ENCODE data around the gene RIN1.
A peak's percentile ranks its signal among the peaks of the same experiment; 100 is the strongest.

RIN1 gene

GRCh38 chr11:66332371-66333219 is 3.6 kb downstream of the RIN1 start:
- Histone ChIP-seq H2BK5ac (ENCODE audit: low read length) (no peak overlapping the region), H3K4me1 (ENCODE audit: control insufficient read depth in 2 of 2, insufficient read depth in 1 of 2, low read depth in 1 of 2, low read length in 2 of 2) (peaks cover 18 to 34% of the 10 kb centered on the region in 2 donors), H4K8ac (ENCODE audit: low read depth, low read length) (peak overlapping the region; percentile 92), H3K4me2 (ENCODE audit: insufficient read depth, low read length, poor library complexity, severe bottlenecking) (no peak overlapping the region), H3K36me3 (replicated peaks in 1 of 2; ENCODE audit: control insufficient read depth in 2 of 2, insufficient read depth in 2 of 2, low read length in 2 of 2) (peaks cover 3 to 4% of the 10 kb centered on the region in 2 donors), H3K14ac (ENCODE audit: low read length) (no peak overlapping the region), H3K4ac (ENCODE audit: low read length) (no peak overlapping the region), H2AK5ac (ENCODE audit: low read depth, low read length) (no peak overlapping the region), H3K9ac (ENCODE audit: low read depth, low read length, poor library complexity) (no peak overlapping the region), H2BK12ac (ENCODE audit: low read length) (no peak overlapping the region), H3K79me1 (ENCODE audit: low read depth, low read length) (peaks cover 4% of the 10 kb centered on the region), H2BK120ac (ENCODE audit: low read depth, low read length) (no peak overlapping the region), H3K27ac (replicated peaks; ENCODE audit: low read length) (no peak overlapping the region), H2AFZ (ENCODE audit: low read length) (no peak overlapping the region), H3K9me3 (replicated peaks in 1 of 2; ENCODE audit: control insufficient read depth in 2 of 2, insufficient read depth in 1 of 2, low read depth in 1 of 2, low read length in 2 of 2) (no peaks in the 10 kb centered on the region), H3K27me3 (ENCODE audit: control insufficient read depth in 3 of 3, insufficient read depth in 3 of 3, low read depth in 1 of 3, low read length in 3 of 3) (no peaks in the 10 kb centered on the region), H4K91ac (ENCODE audit: low read depth, low read length, poor library complexity) (no peak overlapping the region), H3K23ac (ENCODE audit: low read depth, low read length, poor library complexity) (no peak overlapping the region), H2BK15ac (ENCODE audit: low read length) (peak overlapping the region; percentile 7), H3K4me3 (ENCODE audit: low read length in 2 of 2) (no peak overlapping the region), H3K18ac (ENCODE audit: low read length) (no peak overlapping the region)
- DNase-seq (ENCODE audit: low spot score), result no peak
- WGBS, 2 donors (ENCODE audit: extremely low coverage in 2 of 2, insufficient read length in 2 of 2, insufficient replicate concordance in 1 of 2), result no CpG with 5 or more reads among the region's 18 CpGs

GRCh38 chr11:66331542-66332370 is 4.5 kb downstream of the RIN1 start:
- H2BK15ac ChIP-seq (ENCODE audit: low read length), result peak overlapping the region; percentile 45
- no peak overlapping the region for H4K91ac ChIP-seq (ENCODE audit: low read depth, low read length, poor library complexity)
- no peak overlapping the region for H2BK5ac ChIP-seq (ENCODE audit: low read length)
- no peak for DNase-seq (ENCODE audit: low spot score)
- no peaks in the 10 kb centered on the region for H3K9me3 ChIP-seq (replicated peaks in 1 of 2; ENCODE audit: control insufficient read depth in 2 of 2, insufficient read depth in 1 of 2, low read depth in 1 of 2, low read length in 2 of 2)
- whole genome bisulfite sequencing, 2 donors (ENCODE audit: extremely low coverage in 2 of 2, insufficient read length in 2 of 2, insufficient replicate concordance in 1 of 2), result no CpG with 5 or more reads among the region's 12 CpGs
- peaks cover 4% of the 10 kb centered on the region for H3K79me1 ChIP-seq (ENCODE audit: low read depth, low read length)
- no peaks in the 10 kb centered on the region for H3K36me3 ChIP-seq (replicated peaks in 1 of 2; ENCODE audit: control insufficient read depth in 2 of 2, insufficient read depth in 2 of 2, low read length in 2 of 2)
- H2BK120ac ChIP-seq (ENCODE audit: low read depth, low read length), result no peak overlapping the region
- no peak overlapping the region for H4K8ac ChIP-seq (ENCODE audit: low read depth, low read length)
- no peak overlapping the region for H3K4ac ChIP-seq (ENCODE audit: low read length)
- H2AK5ac ChIP-seq (ENCODE audit: low read depth, low read length), result peak overlapping the region; percentile 58
- H3K18ac ChIP-seq (ENCODE audit: low read length), result no peak overlapping the region
- no peak overlapping the region for H3K4me3 ChIP-seq (ENCODE audit: low read length in 2 of 2)
- no peak overlapping the region for H2BK12ac ChIP-seq (ENCODE audit: low read length)
- H3K4me1 ChIP-seq (ENCODE audit: control insufficient read depth in 2 of 2, insufficient read depth in 1 of 2, low read depth in 1 of 2, low read length in 2 of 2), result peaks cover 18 to 34% of the 10 kb centered on the region in 2 donors
- H2AFZ ChIP-seq (ENCODE audit: low read length), result no peak overlapping the region
- no peak overlapping the region for H3K9ac ChIP-seq (ENCODE audit: low read depth, low read length, poor library complexity)
- no peaks in the 10 kb centered on the region for H3K27me3 ChIP-seq (ENCODE audit: control insufficient read depth in 3 of 3, insufficient read depth in 3 of 3, low read depth in 1 of 3, low read length in 3 of 3)
- H3K27ac ChIP-seq (replicated peaks; ENCODE audit: low read length), result no peak overlapping the region
- no peak overlapping the region for H3K23ac ChIP-seq (ENCODE audit: low read depth, low read length, poor library complexity)
- H3K4me2 ChIP-seq (ENCODE audit: insufficient read depth, low read length, poor library complexity, severe bottlenecking), result no peak overlapping the region
- no peak overlapping the region for H3K14ac ChIP-seq (ENCODE audit: low read length)

- no peak overlapping the region for H2BK5ac ChIP-seq (ENCODE audit: low read length)
- H3K9ac ChIP-seq (ENCODE audit: low read depth, low read length, poor library complexity), result no peak overlapping the region
- H3K36me3 ChIP-seq (replicated peaks in 1 of 2; ENCODE audit: control insufficient read depth in 2 of 2, insufficient read depth in 2 of 2, low read length in 2 of 2), result no peaks in the 10 kb centered on the region
- H2BK120ac ChIP-seq (ENCODE audit: low read depth, low read length), result no peak overlapping the region
- no peak overlapping the region for H3K27ac ChIP-seq (replicated peaks; ENCODE audit: low read length)
- peaks cover 17 to 34% of the 10 kb centered on the region in 2 donors for H3K4me1 ChIP-seq (ENCODE audit: control insufficient read depth in 2 of 2, insufficient read depth in 1 of 2, low read depth in 1 of 2, low read length in 2 of 2)
- H3K4me3 ChIP-seq (ENCODE audit: low read length in 2 of 2), result no peak overlapping the region
- no peak overlapping the region for H4K91ac ChIP-seq (ENCODE audit: low read depth, low read length, poor library complexity)
- H3K23ac ChIP-seq (ENCODE audit: low read depth, low read length, poor library complexity), result no peak overlapping the region
- H3K27me3 ChIP-seq (ENCODE audit: control insufficient read depth in 3 of 3, insufficient read depth in 3 of 3, low read depth in 1 of 3, low read length in 3 of 3), result no peaks in the 10 kb centered on the region
- H2BK12ac ChIP-seq (ENCODE audit: low read length), result no peak overlapping the region
- no peak for DNase-seq (ENCODE audit: low spot score)
- H3K14ac ChIP-seq (ENCODE audit: low read length), result no peak overlapping the region
- no peak overlapping the region for H2BK15ac ChIP-seq (ENCODE audit: low read length)
- H3K4ac ChIP-seq (ENCODE audit: low read length), result no peak overlapping the region
- H2AFZ ChIP-seq (ENCODE audit: low read length), result no peak overlapping the region
- WGBS, 2 donors (ENCODE audit: extremely low coverage in 2 of 2, insufficient read length in 2 of 2, insufficient replicate concordance in 1 of 2), result no CpG with 5 or more reads among the region's 10 CpGs
- no peak overlapping the region for H2AK5ac ChIP-seq (ENCODE audit: low read depth, low read length)
- H3K79me1 ChIP-seq (ENCODE audit: low read depth, low read length), result peaks cover 4% of the 10 kb centered on the region
- H4K8ac ChIP-seq (ENCODE audit: low read depth, low read length), result no peak overlapping the region
- no peaks in the 10 kb centered on the region for H3K9me3 ChIP-seq (replicated peaks in 1 of 2; ENCODE audit: control insufficient read depth in 2 of 2, insufficient read depth in 1 of 2, low read depth in 1 of 2, low read length in 2 of 2)
- H3K18ac ChIP-seq (ENCODE audit: low read length), result no peak overlapping the region
- no peak overlapping the region for H3K4me2 ChIP-seq (ENCODE audit: insufficient read depth, low read length, poor library complexity, severe bottlenecking)
Measured at GRCh38 chr11:66330931-66331330, 5.3 kb downstream of the RIN1 start.

GRCh38 chr11:66329165-66329673 is 7.0 kb downstream of the RIN1 start:
- H2AFZ ChIP-seq (ENCODE audit: low read length), result no peak overlapping the region
- H2AK5ac ChIP-seq (ENCODE audit: low read depth, low read length), result no peak overlapping the region
- H3K4me3 ChIP-seq (ENCODE audit: low read length in 2 of 2), result no peak overlapping the region

More at GRCh38 chr11:66329165-66329673, 7.0 kb downstream of the RIN1 start:
- Histone ChIP-seq H3K18ac (ENCODE audit: low read length) (no peak overlapping the region), H3K79me1 (ENCODE audit: low read depth, low read length) (peaks cover under 1% of the 10 kb centered on the region), H3K9me3 (replicated peaks in 1 of 2; ENCODE audit: control insufficient read depth in 2 of 2, insufficient read depth in 1 of 2, low read depth in 1 of 2, low read length in 2 of 2) (no peaks in the 10 kb centered on the region), H3K27me3 (ENCODE audit: control insufficient read depth in 3 of 3, insufficient read depth in 3 of 3, low read depth in 1 of 3, low read length in 3 of 3) (no peaks in the 10 kb centered on the region), H3K4me1 (ENCODE audit: control insufficient read depth in 2 of 2, insufficient read depth in 1 of 2, low read depth in 1 of 2, low read length in 2 of 2) (peaks cover 19 to 40% of the 10 kb centered on the region in 2 donors), H2BK12ac (ENCODE audit: low read length) (no peak overlapping the region), H2BK5ac (ENCODE audit: low read length) (no peak overlapping the region), H4K91ac (ENCODE audit: low read depth, low read length, poor library complexity) (no peak overlapping the region), H2BK15ac (ENCODE audit: low read length) (no peak overlapping the region), H3K36me3 (replicated peaks in 1 of 2; ENCODE audit: control insufficient read depth in 2 of 2, insufficient read depth in 2 of 2, low read length in 2 of 2) (no peaks in the 10 kb centered on the region), H3K4me2 (ENCODE audit: insufficient read depth, low read length, poor library complexity, severe bottlenecking) (no peak overlapping the region), H2BK120ac (ENCODE audit: low read depth, low read length) (no peak overlapping the region), H3K14ac (ENCODE audit: low read length) (no peak overlapping the region), H3K9ac (ENCODE audit: low read depth, low read length, poor library complexity) (no peak overlapping the region), H4K8ac (ENCODE audit: low read depth, low read length) (no peak overlapping the region), H3K4ac (ENCODE audit: low read length) (no peak overlapping the region), H3K27ac (replicated peaks; ENCODE audit: low read length) (no peak overlapping the region), H3K23ac (ENCODE audit: low read depth, low read length, poor library complexity) (no peak overlapping the region)
- WGBS, 2 donors (ENCODE audit: extremely low coverage in 2 of 2, insufficient read length in 2 of 2, insufficient replicate concordance in 1 of 2), result no CpG with 5 or more reads among the region's 3 CpGs
- DNase-seq (ENCODE audit: low spot score), result no peak

All from neuronal stem cell (in vitro differentiated cells).